Heart left ventricle (tissue), 16 donors: Measurements from ENCODE around the gene ABCC1. TPM values are rescaled to one million over a fixed set of nuclear protein-coding genes. Genes with fewer than 3 reads are reported as not detected.
A peak's percentile ranks its signal among the peaks of the same experiment; 100 is the strongest.

Experiments used
- ATAC-seq, 4 donors: fragments of 200-7000 bp; cut with Tn5 transposase; one replicate each; pipeline ENCODE4 v1.9.1; 2020 to 2022; ENCODE audit warnings: moderate library complexity in 4 of 4, mild to moderate bottlenecking in 3 of 4, moderate number of reproducible peaks in 1 of 4
- DNase-seq, 5 donors: peaks; one replicate each; pipeline ENCODE4 v3.0.0-alpha.2; 2020
- H3K27ac ChIP-seq, 12 donors: fragments of 200-600 bp; sonication (generic) in 4 of 12; one replicate each; pipeline versions ENCODE4 v1.5.0 to v1.8.0; 2016 to 2022; ENCODE audit warnings: mild to moderate bottlenecking in 2 of 12
- H3K27me3 ChIP-seq, 9 donors: fragments of 200-600 bp; sonication (generic) in 2 of 9; one replicate each; pipeline versions ENCODE4 v1.5.1 to v1.8.0; 2016 to 2022; ENCODE audit warnings: mild to moderate bottlenecking in 3 of 9
- H3K36me3 ChIP-seq, 9 donors: fragments of 200-600 bp; sonication (generic) in 2 of 9; one replicate each; pipeline versions ENCODE4 v1.5.0 to v1.8.0; 2018 to 2022; ENCODE audit warnings: mild to moderate bottlenecking in 2 of 9
- H3K4me1 ChIP-seq, 12 donors: fragments of 200-600 bp; sonication (generic) in 4 of 12; one replicate each; pipeline versions ENCODE4 v1.5.0 to v1.8.0; 2016 to 2022; ENCODE audit warnings: mild to moderate bottlenecking in 3 of 12
- H3K4me3 ChIP-seq, 12 donors: fragments of 200-600 bp; sonication (generic) in 4 of 12; one replicate each; pipeline versions ENCODE4 v1.5.0 to v1.8.0; 2017 to 2022; ENCODE audit warnings: mild to moderate bottlenecking in 9 of 12, moderate library complexity in 4 of 12
- H3K9me3 ChIP-seq, 12 donors: fragments of 200-600 bp; sonication (generic) in 4 of 12; one replicate each; pipeline versions ENCODE4 v1.5.0 to v1.8.0; 2016 to 2022; ENCODE audit warnings: mild to moderate bottlenecking in 1 of 12
- POLR2A ChIP-seq, 2 donors: fragments of 450-650 bp; IDR thresholded peaks; one replicate each; pipeline ENCODE4 v1.6.1; 2017; ENCODE audit warnings: antibody characterized with exemption in 2 of 2, mild to moderate bottlenecking in 2 of 2, moderate library complexity in 2 of 2
- WGBS, 4 donors: extraction: QIAGEN DNeasy Blood & Tissue Kit in 2 of 4; methylation state at CpG; one replicate each; pipeline versions ENCODE4 v1.1.5 to v1.1.7; 2013 to 2018; 5-methylcytosine and 5-hydroxymethylcytosine counted together
- intact Hi-C, 10 donors: fragments of 100-400 bp; cut with DNase I; formaldehyde crosslinking; loops; one replicate each; pipeline versions ENCODE4 v1.11.1 to v1.14.2; 2022
- polyA plus RNA-seq, 2 donors: library from polyadenylated mRNA; stranded (reverse); fragments of 200-250 nt; gene quantifications; one replicate each; pipeline ENCODE4 v1.2.3, GENCODE V29; 2013
- total RNA-seq, 9 donors: library from RNA; depleted of rRNA in 2 of 9; stranded (reverse); fragments of >200 nt in 2 of 9; fragmentation: NEBNext Ultra II Directional in 3 of 9; extraction: Animal tissue kit (Norgen Biotek cat#: 25700) in 3 of 9; gene quantifications; one replicate each; pipeline versions ENCODE4 v1.1.0 to v1.2.4, GENCODE V29; 2016 to 2023
- TF ChIP-seq, protein P1 (sequence below), 12 donors: fragments of 200-600 bp; sonication (generic) in 4 of 12; IDR thresholded peaks; one replicate each; pipeline versions ENCODE4 v1.5.0 to v1.8.0; 2018 to 2022; ENCODE audit warnings: antibody characterized with exemption in 12 of 12, mild to moderate bottlenecking in 5 of 12
- donor health status: ischemic (EF 13 %, LVEDD 7.1; RV severe dilation, severe dysfunction).
- donor health status: healthy with polysubstance abuse.
- donor health status: DM: no; HTN: yes; CAD: no.
- donor health status: DM: no; HTN: no; CAD: no.
- donor health status: ischemic (EF 25% LVEDD 6.9; RV normal size, moderate dysfunction).
- donor health status: ischemic (EF 25% LVEDD 5.7; RV mildly dilated, moderate dysfunction).
- donor health status: healthy.
- donor health status: DM: yes; HTN: yes; CAD: no.
- donor health status: ischemic (EF 35%, LVEDD 5.7; RV mildly dilated, moderate dysfunction).
- donor health status: nonischemic (EF 11% LVEDD 7.7; RV severe dilation, severe dysfunction).
- donor health status: DM: yes; HTN: yes; CAD: no.
- donor health status: PGD.
- donor health status: ischemic (EF 29% LVEDD 5.4; RV normal size, mild dysfunction).
- donor health status: nonischemic (EF 23%, LVEDD 6.1; RV moderate dilation, normal function).

ABCC1 gene
- total and polyA plus RNA-seq, 11 donors: 8.1 to 28.0 (median 22.4) TPM

DNA sequence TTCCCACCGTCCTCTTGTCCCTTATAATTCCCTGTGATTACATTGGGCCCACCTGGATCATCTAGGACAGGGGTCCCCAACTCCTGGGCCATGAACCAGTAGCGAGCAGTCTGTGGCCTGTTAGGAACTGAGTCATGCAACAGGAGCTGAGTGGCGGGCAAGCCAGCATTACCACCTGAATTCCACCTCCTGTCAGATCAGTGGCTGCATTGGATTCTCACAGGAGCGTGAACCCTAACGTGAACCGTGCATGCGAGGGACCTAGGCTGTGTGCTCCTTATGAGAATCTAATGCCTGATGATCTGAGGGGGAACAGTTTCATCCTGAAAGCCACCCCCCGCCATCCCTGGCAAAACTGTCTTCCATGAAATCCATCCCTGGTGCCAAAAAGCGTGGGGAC lies 36.8 kb downstream of the ABCC1 start:
- H3K27me3 ChIP-seq: no peaks in the 10 kb centered on the region
- H3K4me1 ChIP-seq: peaks cover 0 to 48% (median 22%) of the 10 kb centered on the region in 12 donors
- TF ChIP-seq, protein P1, sequence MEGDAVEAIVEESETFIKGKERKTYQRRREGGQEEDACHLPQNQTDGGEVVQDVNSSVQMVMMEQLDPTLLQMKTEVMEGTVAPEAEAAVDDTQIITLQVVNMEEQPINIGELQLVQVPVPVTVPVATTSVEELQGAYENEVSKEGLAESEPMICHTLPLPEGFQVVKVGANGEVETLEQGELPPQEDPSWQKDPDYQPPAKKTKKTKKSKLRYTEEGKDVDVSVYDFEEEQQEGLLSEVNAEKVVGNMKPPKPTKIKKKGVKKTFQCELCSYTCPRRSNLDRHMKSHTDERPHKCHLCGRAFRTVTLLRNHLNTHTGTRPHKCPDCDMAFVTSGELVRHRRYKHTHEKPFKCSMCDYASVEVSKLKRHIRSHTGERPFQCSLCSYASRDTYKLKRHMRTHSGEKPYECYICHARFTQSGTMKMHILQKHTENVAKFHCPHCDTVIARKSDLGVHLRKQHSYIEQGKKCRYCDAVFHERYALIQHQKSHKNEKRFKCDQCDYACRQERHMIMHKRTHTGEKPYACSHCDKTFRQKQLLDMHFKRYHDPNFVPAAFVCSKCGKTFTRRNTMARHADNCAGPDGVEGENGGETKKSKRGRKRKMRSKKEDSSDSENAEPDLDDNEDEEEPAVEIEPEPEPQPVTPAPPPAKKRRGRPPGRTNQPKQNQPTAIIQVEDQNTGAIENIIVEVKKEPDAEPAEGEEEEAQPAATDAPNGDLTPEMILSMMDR (IDR thresholded peaks at IDR 0.05): no peak
- no peak for TF ChIP-seq POLR2A (IDR thresholded peaks at IDR 0.05)
- WGBS, 4 donors: 94 to 100% (median 96%) methylated on average over 9 of the region's 9 CpGs
- DNase-seq (no peak), ATAC-seq (no peak)
- H3K9me3 ChIP-seq: peaks cover 0 to 16% (median 2%) of the 10 kb centered on the region in 12 donors
- intact Hi-C loops: no loop called here
- no peak overlapping the region for H3K27ac ChIP-seq
- no peaks in the 10 kb centered on the region for H3K36me3 ChIP-seq
- H3K4me3 ChIP-seq: no peak overlapping the region

DNA sequence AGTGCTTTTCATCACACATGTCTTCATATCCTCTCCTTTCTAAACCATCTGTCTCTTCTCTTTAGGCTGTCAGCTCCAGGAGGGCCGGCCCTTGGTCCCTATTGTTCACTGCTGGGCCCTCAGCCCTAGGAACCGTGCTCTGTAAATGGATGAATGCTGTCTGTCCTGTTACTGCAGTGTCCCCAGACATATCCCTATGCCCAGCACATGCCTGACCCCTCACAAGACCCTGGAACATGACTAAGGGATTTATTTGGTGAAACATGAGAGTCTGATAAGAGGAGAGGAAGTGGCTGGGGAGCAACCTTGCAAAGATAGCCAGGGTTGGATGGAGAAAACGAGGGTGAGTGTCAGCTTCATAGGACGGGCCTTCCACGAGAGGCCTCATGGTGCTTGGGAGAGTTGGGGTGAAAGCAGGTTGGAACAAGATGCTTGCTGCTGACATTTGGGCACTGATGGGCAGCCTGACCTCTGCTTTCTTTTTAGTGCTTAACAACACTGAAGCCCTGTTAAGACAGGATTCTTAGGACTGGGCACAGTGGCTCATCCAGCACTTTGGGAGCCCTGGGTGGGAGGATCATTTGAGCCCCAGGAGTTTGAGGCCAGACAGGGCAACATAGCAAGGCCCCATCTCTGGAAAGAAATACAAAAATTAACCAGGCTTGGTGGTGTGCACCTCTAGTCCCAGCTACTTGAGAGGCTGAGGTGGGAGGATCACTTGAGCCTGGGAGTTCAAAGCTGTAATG lies 39.0 kb downstream of the ABCC1 start:
- Histone ChIP-seq H3K27ac (peak overlapping the region in 4 of 12 donors; percentile 29 to 81 (median 42)), H3K27me3 (no peaks in the 10 kb centered on the region), H3K36me3 (no peaks in the 10 kb centered on the region), H3K4me1 (peaks cover 0 to 42% (median 20%) of the 10 kb centered on the region in 12 donors), H3K4me3 (no peak overlapping the region), H3K9me3 (no peaks in the 10 kb centered on the region)
- TF ChIP-seq, protein P1 (IDR thresholded peaks at IDR 0.05): no peak
- no peak for TF ChIP-seq POLR2A (IDR thresholded peaks at IDR 0.05)
- intact Hi-C loops: no loop called here
- WGBS, 4 donors: 62 to 70% (median 66%) methylated on average over 5 of the region's 5 CpGs
- ATAC-seq: peak in 3 of 4 donors; percentile 5 to 45 (median 30)
- no peak for DNase-seq

DNA sequence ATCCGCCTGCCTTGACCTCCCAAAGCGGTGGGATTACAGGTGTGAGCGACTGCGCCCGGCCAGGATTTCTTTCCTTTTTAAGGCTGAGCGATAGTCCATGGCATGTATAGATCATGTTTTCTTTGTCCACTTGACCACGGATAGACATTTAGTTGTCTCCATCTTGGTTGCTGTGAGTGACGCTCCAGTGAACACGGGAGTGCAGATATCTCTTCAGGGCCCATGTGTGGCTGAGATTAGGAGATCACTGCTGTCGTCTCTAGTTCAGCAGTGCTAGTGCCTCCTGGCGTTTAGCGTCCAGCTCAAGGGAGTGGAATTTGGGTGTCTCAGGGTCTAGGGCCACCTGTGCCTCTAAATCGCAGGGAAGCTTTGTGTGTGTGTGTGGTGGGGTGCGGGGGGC lies 41.5 kb downstream of the ABCC1 start:
- Histone ChIP-seq H3K27ac (peak overlapping the region in 1 of 12 donors; percentile 43), H3K4me1 (peaks cover 3 to 47% (median 28%) of the 10 kb centered on the region in 12 donors), H3K27me3 (no peaks in the 10 kb centered on the region), H3K36me3 (peaks cover 0 to 3% (median 0%) of the 10 kb centered on the region in 9 donors), H3K9me3 (no peaks in the 10 kb centered on the region), H3K4me3 (no peak overlapping the region)
- whole genome bisulfite sequencing, 4 donors: 88 to 92% (median 89%) methylated on average over 14 of the region's 14 CpGs
- no peak for TF ChIP-seq POLR2A (IDR thresholded peaks at IDR 0.05)
- TF ChIP-seq, protein P1 (IDR thresholded peaks at IDR 0.05): no peak
- ATAC-seq (no peak), DNase-seq (no peak)
- intact Hi-C loops: no loop called here

DNA sequence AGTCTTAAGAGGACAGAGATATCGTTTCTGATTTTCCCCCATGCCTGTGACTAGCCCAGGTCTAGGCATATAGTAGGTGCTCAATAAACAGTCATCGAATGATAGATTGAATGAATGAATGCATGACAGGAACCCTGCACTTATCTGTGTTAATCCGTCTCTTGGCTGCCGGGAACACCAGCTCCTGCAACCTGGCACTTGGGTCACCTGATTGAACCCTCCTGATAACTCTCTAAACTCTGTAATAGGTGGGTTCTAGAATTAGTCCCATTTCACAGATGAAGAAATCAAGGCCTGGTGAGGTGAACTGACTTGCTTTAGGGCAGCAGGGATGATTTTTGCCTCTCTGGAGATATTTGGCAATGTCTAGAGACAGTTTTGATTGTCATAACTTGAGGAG lies 43.7 kb downstream of the ABCC1 start:
- Histone ChIP-seq H3K9me3 (no peaks in the 10 kb centered on the region), H3K27ac (no peak overlapping the region), H3K4me1 (peaks cover 3 to 60% (median 42%) of the 10 kb centered on the region in 12 donors), H3K36me3 (peaks cover 0 to 3% (median 0%) of the 10 kb centered on the region in 9 donors), H3K27me3 (no peaks in the 10 kb centered on the region), H3K4me3 (no peak overlapping the region)
- WGBS, 4 donors: 87 to 95% (median 91%) methylated on average over 4 of the region's 4 CpGs
- intact Hi-C loops: no loop called here
- TF ChIP-seq POLR2A (IDR thresholded peaks at IDR 0.05): no peak
- TF ChIP-seq, protein P1 (IDR thresholded peaks at IDR 0.05): no peak
- no peak for DNase-seq
- no peak for ATAC-seq
